Adipocyte (in vitro differentiated cells): Measurements from ENCODE around the gene SLC39A7.

Experiments
- DNase-seq: peaks from one replicate; pipeline ENCODE4 v3.0.0-alpha.2; 2015; ENCODE audit warnings: low read depth
- H3K27me3 ChIP-seq: replicated peaks from 2 replicates; pipeline ENCODE4 v1.7.0; 2013; ENCODE audit warnings: mild to moderate bottlenecking, low read length, moderate library complexity; ENCODE audit not compliant: control insufficient read depth, insufficient read depth
- H3K36me3 ChIP-seq: 2 replicates; pipeline ENCODE4 v1.7.0; 2013; ENCODE audit warnings: low read length, mild to moderate bottlenecking, moderate library complexity; ENCODE audit not compliant: control insufficient read depth, insufficient read depth, severe bottlenecking
- H3K4me1 ChIP-seq: 2 replicates; pipeline ENCODE4 v1.7.0; 2013; ENCODE audit warnings: mild to moderate bottlenecking, low read length, moderate library complexity; ENCODE audit not compliant: control insufficient read depth, insufficient read depth
- H3K4me3 ChIP-seq: 2 replicates; pipeline ENCODE4 v1.7.0; 2013; ENCODE audit warnings: mild to moderate bottlenecking, low read length, moderate library complexity
- H3K9ac ChIP-seq: 2 replicates; pipeline ENCODE4 v1.7.0; 2013; ENCODE audit warnings: mild to moderate bottlenecking, low read length, moderate library complexity
- H3K9me3 ChIP-seq: 2 replicates; pipeline ENCODE4 v1.7.0; 2013; ENCODE audit warnings: mild to moderate bottlenecking, low read length, moderate library complexity; ENCODE audit not compliant: control insufficient read depth

The SLC39A7 gene

DNA sequence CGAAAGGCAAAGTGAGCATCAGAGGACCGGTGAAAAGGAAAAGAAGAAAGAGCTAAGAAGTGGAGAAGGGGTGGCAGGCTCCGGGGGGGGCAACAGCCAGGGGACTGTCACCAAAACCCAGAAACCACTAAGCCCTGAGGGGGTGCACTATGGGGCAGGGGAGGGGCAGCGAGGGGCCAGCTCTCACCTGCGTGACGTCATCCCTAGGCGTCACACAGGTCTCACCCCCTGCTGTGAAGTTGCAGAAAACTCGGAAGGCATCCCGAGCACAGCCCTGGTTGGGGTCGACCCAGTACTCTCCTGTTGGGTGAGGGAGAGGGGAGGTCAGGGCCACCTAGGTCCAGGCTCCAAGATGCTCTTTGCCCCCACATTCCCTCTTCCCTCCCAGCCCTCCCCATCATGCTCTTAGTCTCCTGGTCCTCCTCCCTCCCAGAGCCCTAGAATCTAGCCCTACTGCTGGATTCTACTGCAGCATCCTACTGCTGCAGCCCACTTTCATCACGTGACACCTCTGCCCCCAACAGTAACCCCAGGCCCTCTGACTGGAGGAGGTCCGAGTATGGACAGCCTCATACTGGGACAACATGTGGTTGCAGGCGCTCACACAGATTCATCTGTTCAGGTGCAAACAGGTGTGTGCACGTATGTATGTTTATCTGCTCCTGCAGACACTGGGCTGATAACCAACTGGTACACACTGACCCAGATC lies 35.8 kb upstream of the SLC39A7 start:
- DNase-seq, result no peak
- Histone ChIP-seq H3K9ac (no peak overlapping the region), H3K4me3 (no peak overlapping the region), H3K27me3 (peaks cover 7% of the 10 kb centered on the region), H3K36me3 (no peaks in the 10 kb centered on the region), H3K4me1 (peaks cover 13% of the 10 kb centered on the region), H3K9me3 (no peaks in the 10 kb centered on the region)

DNA sequence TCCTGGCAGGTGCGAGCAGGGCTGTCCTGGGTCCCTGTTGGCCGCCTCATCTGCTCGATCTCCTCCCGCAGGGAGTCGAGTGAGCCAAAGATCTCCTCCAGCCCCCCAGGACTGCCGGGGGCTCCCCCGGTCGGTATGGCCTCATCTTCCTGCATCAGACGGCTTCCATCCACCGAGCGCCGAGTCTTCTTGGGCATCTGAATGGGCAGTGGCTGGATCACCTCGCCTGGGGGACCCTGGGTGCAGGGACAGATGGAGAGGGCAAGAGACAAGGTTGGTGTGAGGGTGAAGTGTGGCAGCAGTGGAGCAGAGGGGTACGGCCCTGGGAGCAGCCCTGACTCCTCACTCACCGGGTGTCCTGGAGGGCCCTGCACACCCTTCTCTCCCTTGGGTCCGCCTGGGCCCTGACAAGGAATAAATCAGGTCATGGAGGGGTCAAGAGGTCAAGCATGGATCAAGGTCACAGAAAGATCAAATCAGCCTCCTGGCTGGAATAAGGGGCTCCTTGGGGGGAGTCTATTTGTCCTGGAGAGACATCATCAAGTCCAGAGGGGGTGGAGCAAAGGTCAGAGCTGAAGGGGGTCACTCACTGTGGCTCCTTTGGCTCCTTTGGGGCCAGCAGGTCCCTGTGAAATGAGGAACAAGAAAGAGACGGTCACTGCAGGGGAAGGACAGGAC lies 34.9 kb upstream of the SLC39A7 start:
- no peak for DNase-seq
- Histone ChIP-seq H3K27me3 (peaks cover 7% of the 10 kb centered on the region), H3K4me3 (no peak overlapping the region), H3K4me1 (peaks cover 13% of the 10 kb centered on the region), H3K9ac (no peak overlapping the region), H3K36me3 (no peaks in the 10 kb centered on the region), H3K9me3 (no peaks in the 10 kb centered on the region)

DNA sequence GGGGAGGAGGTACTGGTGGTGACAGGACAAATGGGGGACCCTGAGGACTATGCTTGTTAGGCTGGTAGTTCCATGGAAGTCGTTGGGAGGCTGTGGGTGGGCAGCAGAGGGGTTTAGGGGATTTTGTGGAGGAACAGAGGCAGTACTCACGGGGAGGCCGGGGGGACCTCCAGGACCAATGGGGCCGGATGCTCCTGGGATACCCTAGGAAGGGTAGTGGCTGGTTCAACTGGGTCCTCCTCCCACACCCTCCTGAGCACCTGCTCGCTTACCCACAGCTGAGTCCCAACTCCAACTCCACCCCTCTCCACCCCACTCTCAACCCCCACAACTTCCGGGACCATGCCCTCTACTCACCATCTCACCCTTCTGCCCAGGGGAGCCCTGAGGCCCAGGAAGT lies 34.3 kb upstream of the SLC39A7 start:
- Histone ChIP-seq H3K9me3 (no peaks in the 10 kb centered on the region), H3K4me1 (peaks cover 9% of the 10 kb centered on the region), H3K27me3 (peaks cover 7% of the 10 kb centered on the region), H3K9ac (no peak overlapping the region), H3K4me3 (no peak overlapping the region), H3K36me3 (no peaks in the 10 kb centered on the region)
- DNase-seq, result no peak

DNA sequence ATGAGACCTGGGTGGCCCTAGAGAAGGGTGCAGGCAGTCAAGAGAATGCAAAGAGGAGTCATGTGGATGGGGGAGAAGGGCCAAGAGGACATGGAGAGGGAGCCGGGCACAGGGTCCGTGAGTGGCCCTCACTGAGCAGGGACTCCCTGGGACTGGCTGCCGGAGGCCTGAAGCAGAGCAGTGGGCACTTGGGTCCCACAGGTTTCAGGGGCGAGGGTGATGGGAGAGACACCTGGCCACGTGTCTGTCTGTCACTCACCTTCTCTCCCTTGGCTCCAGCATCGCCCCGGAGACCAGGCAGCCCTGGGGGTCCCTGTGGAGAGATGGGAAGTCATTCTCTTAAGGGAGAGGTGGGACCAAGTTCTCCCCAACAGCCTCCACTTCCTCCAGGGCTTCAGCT lies 33.9 kb upstream of the SLC39A7 start:
- Histone ChIP-seq H3K36me3 (no peaks in the 10 kb centered on the region), H3K27me3 (peaks cover 7% of the 10 kb centered on the region), H3K9me3 (no peaks in the 10 kb centered on the region), H3K4me3 (no peak overlapping the region), H3K9ac (no peak overlapping the region), H3K4me1 (peaks cover 5% of the 10 kb centered on the region)
- no peak for DNase-seq

DNA sequence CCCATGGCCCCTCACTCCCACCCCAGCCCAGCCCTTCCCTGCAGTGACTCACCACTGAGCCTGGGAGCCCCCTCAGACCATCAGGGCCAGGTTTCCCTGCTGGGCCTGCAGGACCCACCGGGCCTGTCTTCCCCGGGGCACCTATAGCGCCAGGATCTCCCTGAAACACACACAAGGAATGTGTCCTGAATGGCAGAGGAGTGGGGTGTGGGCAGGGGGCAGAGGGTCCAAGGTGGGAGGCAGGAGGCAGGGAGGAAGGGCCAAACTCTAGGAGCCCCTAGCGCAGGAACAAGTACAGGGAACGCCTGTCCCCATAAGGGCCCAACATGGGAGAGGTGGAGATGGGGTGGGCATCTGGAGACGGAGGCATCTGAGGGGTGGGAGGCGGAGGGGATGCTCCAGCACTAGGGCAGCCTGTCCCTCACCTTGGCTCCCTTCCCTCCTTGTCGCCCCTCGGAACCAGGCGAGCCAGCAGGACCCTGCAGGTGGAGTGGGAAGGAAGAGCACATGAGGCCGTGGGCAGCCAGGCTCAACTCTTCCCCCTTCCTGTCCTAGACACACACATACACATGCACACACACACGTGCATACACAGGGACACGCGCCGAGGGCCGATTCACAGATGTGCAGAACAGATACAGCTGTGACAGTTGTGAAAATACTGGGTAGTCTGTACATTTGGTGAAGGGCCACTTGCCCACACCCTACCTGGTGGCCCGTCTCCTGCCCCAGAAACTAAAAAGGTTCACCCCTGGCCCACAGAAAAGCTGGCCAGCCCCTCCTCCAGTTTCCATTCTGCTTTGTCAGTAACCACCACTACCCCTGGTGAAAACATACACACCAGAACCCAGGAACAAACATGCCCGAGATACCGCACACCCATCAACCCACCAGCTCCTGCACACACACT lies 33.0 kb upstream of the SLC39A7 start:
- DNase-seq, result no peak
- Histone ChIP-seq H3K9ac (no peak overlapping the region), H3K4me3 (no peak overlapping the region), H3K27me3 (peaks cover 7% of the 10 kb centered on the region), H3K36me3 (no peaks in the 10 kb centered on the region), H3K9me3 (no peaks in the 10 kb centered on the region), H3K4me1 (no peaks in the 10 kb centered on the region)

DNA sequence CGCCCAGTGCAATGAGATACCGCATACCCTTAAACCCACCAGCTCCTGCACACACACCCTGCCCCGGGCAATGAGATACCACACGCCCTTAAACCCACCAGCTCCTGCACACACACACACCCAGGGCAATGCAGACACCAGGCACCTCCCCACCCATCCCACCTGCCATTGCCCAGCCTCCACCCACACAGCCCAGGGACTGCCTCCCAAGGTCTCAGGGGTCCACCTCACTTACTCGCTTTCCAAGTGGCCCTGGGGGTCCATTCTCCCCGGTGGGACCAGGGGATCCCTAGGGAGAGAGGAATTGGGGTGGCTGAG lies 32.4 kb upstream of the SLC39A7 start:
- Histone ChIP-seq H3K36me3 (no peaks in the 10 kb centered on the region), H3K4me1 (no peaks in the 10 kb centered on the region), H3K27me3 (peaks cover 7% of the 10 kb centered on the region), H3K4me3 (no peak overlapping the region), H3K9me3 (no peaks in the 10 kb centered on the region), H3K9ac (no peak overlapping the region)
- DNase-seq, result no peak

DNA sequence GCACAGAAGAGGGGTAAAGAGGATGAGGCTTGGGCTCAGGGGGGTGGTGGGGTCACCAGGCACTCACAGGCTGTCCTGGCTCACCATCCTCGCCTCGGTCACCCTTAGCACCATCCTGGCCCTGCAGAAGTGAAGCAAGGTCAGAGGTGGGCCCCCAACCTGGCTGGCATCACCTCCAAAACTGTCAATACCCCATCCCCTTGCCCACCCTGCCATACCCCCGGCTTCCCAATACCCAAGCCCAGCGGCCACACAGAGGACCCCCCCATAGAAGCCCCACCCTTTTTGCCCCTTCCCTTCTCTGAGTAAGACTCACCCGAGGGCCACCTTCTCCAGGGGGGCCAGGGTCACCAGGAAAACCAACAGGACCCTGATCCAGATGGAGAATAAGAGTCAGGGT lies 32.0 kb upstream of the SLC39A7 start:
- Histone ChIP-seq H3K9me3 (no peaks in the 10 kb centered on the region), H3K36me3 (no peaks in the 10 kb centered on the region), H3K9ac (no peak overlapping the region), H3K27me3 (peaks cover 10% of the 10 kb centered on the region), H3K4me1 (no peaks in the 10 kb centered on the region), H3K4me3 (no peak overlapping the region)
- DNase-seq, result no peak

DNA sequence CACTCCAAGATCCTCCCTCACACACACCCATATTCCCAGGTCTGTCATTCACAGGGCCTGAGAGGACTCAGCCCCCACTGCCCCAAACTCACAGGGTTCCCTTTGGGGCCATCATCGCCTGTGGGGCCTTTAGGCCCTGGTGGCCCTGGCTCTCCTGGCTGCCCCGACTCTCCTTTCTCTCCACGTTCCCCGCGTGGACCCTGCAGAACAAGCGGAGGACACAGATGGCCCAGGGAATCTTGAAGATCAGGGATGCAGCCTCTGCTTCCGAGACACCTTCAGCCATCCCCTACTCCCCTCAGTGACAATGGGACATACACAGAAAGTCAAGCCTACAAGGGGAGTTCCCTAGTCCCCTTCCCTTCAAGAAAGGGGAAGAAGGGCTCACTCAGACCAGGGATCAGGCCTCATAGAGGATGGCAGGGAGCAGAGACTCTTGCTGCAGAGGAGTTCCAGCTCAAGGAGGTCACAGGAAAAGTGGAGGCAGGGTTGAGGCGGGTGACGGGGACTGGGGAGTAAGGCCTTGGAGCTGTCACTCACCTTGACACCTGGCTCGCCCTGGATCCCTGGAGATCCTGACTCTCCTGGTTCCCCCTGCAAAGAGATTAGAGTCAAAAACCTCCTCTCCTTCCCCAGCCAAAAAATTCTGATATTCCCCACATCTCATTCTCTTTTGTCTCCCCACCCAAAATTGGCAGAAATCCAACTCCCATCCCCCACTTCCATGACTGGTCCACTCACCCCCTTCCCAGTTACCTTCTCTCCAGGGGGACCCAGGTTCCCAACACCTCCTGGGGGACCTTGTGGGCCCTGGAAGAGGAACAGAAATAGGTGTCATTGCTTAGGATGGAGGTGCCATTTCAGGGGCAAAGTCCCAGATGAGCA lies 31.1 kb upstream of the SLC39A7 start:
- H3K9me3 ChIP-seq, result no peaks in the 10 kb centered on the region
- no peaks in the 10 kb centered on the region for H3K4me1 ChIP-seq
- peaks cover 12% of the 10 kb centered on the region for H3K27me3 ChIP-seq
- H3K9ac ChIP-seq, result no peak overlapping the region
- no peaks in the 10 kb centered on the region for H3K36me3 ChIP-seq
- no peak for DNase-seq
- H3K4me3 ChIP-seq, result no peak overlapping the region

DNA sequence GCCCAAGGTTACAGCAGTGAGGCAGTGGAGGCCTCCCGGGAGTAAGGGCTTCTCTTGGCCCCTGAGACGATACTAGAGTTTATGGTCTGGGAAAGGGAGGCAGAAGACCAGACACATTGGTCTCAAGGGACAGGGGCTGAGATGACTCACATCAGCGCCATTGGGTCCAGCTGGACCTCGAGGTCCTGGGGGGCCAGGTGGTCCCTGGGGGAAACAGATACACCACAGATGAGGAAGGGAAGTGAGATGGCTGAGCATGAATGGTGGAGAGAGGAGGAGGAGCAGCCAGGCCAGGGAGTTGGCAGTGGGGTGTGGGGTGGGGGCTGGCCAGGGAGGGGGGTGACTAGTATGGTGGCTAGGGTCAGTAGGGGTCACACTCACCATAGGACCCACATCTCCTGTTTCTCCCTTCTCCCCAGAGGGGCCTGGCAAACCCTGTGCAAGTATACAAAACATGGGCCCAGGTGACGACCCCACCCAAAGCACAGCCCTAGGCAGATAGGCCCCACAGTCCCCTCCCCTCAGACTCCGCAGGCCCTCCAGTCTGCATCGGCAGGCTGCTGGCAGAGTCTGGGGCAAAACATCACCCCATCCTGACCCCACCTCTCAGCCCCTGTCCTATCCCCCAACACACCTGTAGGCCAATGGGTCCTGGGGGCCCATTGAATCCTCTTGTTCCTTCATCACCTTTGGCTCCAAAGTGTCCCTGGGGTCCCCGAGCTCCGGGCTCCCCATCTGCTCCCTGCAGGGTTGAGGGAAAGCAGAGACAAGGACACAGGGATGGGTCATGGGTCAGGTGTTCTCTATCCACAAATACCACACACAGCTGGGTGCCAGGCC lies 30.3 kb upstream of the SLC39A7 start:
- no peak overlapping the region for H3K4me3 ChIP-seq
- H3K36me3 ChIP-seq, result no peaks in the 10 kb centered on the region
- peaks cover 12% of the 10 kb centered on the region for H3K27me3 ChIP-seq
- no peaks in the 10 kb centered on the region for H3K4me1 ChIP-seq
- no peak overlapping the region for H3K9ac ChIP-seq
- H3K9me3 ChIP-seq, result no peaks in the 10 kb centered on the region
- DNase-seq, result no peak
